ENCODE data around the gene LDLRAD4.

The LDLRAD4 gene

GRCh38 chr18:13625843-13626543 is 407.4 kb downstream of the LDLRAD4 start:
- H4K20me1 ChIP-seq (ENCODE audit: insufficient read depth), result no peaks in the 10 kb centered on the region

GRCh38 chr18:13626544-13626908 is 408.0 kb downstream of the LDLRAD4 start:
- H3K27ac ChIP-seq, result no peak overlapping the region
- H3K79me2 ChIP-seq (ENCODE audit: insufficient read depth, low read depth), result no peaks in the 10 kb centered on the region
- peaks cover 12% of the 10 kb centered on the region for H3K4me1 ChIP-seq (ENCODE audit: low read depth, poor library complexity, severe bottlenecking)
- H3K4me3 ChIP-seq (IDR thresholded peaks at IDR 0.05; ENCODE audit: insufficient read depth, low read depth, low read length), result no peak overlapping the region
- H4K20me1 ChIP-seq (ENCODE audit: insufficient read depth), result no peaks in the 10 kb centered on the region
- H3K27me3 ChIP-seq (ENCODE audit: insufficient read depth, low read depth), result no peaks in the 10 kb centered on the region
- H2AFZ ChIP-seq (ENCODE audit: low read depth), result no peak overlapping the region
- no peak for TF ChIP-seq CTCF (conservative IDR thresholded peaks at IDR 0.05; ENCODE audit: low read depth, low read length)
- H3K36me3 ChIP-seq (ENCODE audit: insufficient read depth), result no peaks in the 10 kb centered on the region
- H3K4me2 ChIP-seq, result no peak overlapping the region
- no peak overlapping the region for H3K9ac ChIP-seq

More at GRCh38 chr18:13625843-13626543, 407.4 kb downstream of the LDLRAD4 start:
- Histone ChIP-seq H3K4me1 (ENCODE audit: low read depth, poor library complexity, severe bottlenecking) (peaks cover 12% of the 10 kb centered on the region), H3K9ac (no peak overlapping the region), H2AFZ (ENCODE audit: low read depth) (no peak overlapping the region), H3K79me2 (ENCODE audit: insufficient read depth, low read depth) (no peaks in the 10 kb centered on the region), H3K4me3 (IDR thresholded peaks at IDR 0.05; ENCODE audit: insufficient read depth, low read depth, low read length) (no peak overlapping the region), H3K27me3 (ENCODE audit: insufficient read depth, low read depth) (no peaks in the 10 kb centered on the region), H3K27ac (no peak overlapping the region), H3K4me2 (no peak overlapping the region), H3K36me3 (ENCODE audit: insufficient read depth) (no peaks in the 10 kb centered on the region)
- no peak for TF ChIP-seq CTCF (conservative IDR thresholded peaks at IDR 0.05; ENCODE audit: low read depth, low read length)

GRCh38 chr18:13627639-13628038 is 409.1 kb downstream of the LDLRAD4 start:
- H3K27me3 ChIP-seq (ENCODE audit: insufficient read depth, low read depth), result no peaks in the 10 kb centered on the region
- no peaks in the 10 kb centered on the region for H3K36me3 ChIP-seq (ENCODE audit: insufficient read depth)
- no peaks in the 10 kb centered on the region for H4K20me1 ChIP-seq (ENCODE audit: insufficient read depth)
- no peak overlapping the region for H3K4me2 ChIP-seq
- peaks cover 12% of the 10 kb centered on the region for H3K4me1 ChIP-seq (ENCODE audit: low read depth, poor library complexity, severe bottlenecking)
- H3K79me2 ChIP-seq (ENCODE audit: insufficient read depth, low read depth), result no peaks in the 10 kb centered on the region
- no peak overlapping the region for H2AFZ ChIP-seq (ENCODE audit: low read depth)
- no peak for TF ChIP-seq CTCF (conservative IDR thresholded peaks at IDR 0.05; ENCODE audit: low read depth, low read length)
- no peak overlapping the region for H3K9ac ChIP-seq
- no peak overlapping the region for H3K4me3 ChIP-seq (IDR thresholded peaks at IDR 0.05; ENCODE audit: insufficient read depth, low read depth, low read length)
- H3K27ac ChIP-seq, result no peak overlapping the region

- Histone ChIP-seq H3K79me2 (ENCODE audit: insufficient read depth, low read depth) (no peaks in the 10 kb centered on the region), H3K9ac (no peak overlapping the region)
Observed at GRCh38 chr18:13628211-13628610, 409.7 kb downstream of the LDLRAD4 start.

More at GRCh38 chr18:13628211-13628610, 409.7 kb downstream of the LDLRAD4 start:
- Histone ChIP-seq H3K4me2 (no peak overlapping the region), H3K27ac (no peak overlapping the region), H2AFZ (ENCODE audit: low read depth) (no peak overlapping the region), H3K4me3 (IDR thresholded peaks at IDR 0.05; ENCODE audit: insufficient read depth, low read depth, low read length) (no peak overlapping the region), H3K27me3 (ENCODE audit: insufficient read depth, low read depth) (no peaks in the 10 kb centered on the region), H3K36me3 (ENCODE audit: insufficient read depth) (no peaks in the 10 kb centered on the region), H4K20me1 (ENCODE audit: insufficient read depth) (no peaks in the 10 kb centered on the region), H3K4me1 (ENCODE audit: low read depth, poor library complexity, severe bottlenecking) (peaks cover 12% of the 10 kb centered on the region)
- no peak for TF ChIP-seq CTCF (conservative IDR thresholded peaks at IDR 0.05; ENCODE audit: low read depth, low read length)
